PC-9 (cell line): ENCODE data around the gene GYPB.
"Not testable (repeated sequence)": the region's sequence is repeated elsewhere in the genome, so short reads cannot be mapped to it uniquely, and the experiment has no call there.

Experiments
- EZH2 ChIP-seq: fragments of 200-600 bp; sonication (generic); IDR thresholded peaks from 2 replicates; pipeline ENCODE4 v1.8.0; 2017; ENCODE audit warnings: antibody characterized with exemption, low read depth
- TF ChIP-seq, protein P1 (sequence below): fragments of 200-600 bp; sonication (generic); conservative IDR thresholded peaks from 2 replicates; pipeline ENCODE4 v1.6.1; 2017; ENCODE audit warnings: mixed run types, antibody characterized with exemption, mild to moderate bottlenecking, moderate library complexity

DNA sequence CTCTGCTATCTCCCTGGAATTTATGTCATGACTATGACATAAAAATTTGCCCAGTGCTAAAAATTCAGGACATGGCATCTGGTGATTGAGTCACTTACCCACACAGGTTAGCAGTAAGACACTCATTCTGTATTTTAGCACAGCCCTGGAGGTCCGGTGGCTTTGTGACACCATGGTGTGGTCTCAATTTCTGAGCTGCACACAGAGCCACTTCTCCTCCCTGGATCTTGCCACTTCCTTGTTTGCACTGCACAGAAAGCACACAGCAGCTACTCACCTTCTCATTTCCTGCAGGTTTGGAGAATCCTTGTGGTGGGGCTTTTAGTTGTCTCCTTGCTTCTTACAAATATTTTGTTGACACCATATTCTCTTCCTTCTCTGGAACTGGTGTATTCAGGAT is 69.0 kb downstream of the GYPB start:
- TF ChIP-seq, protein P1, sequence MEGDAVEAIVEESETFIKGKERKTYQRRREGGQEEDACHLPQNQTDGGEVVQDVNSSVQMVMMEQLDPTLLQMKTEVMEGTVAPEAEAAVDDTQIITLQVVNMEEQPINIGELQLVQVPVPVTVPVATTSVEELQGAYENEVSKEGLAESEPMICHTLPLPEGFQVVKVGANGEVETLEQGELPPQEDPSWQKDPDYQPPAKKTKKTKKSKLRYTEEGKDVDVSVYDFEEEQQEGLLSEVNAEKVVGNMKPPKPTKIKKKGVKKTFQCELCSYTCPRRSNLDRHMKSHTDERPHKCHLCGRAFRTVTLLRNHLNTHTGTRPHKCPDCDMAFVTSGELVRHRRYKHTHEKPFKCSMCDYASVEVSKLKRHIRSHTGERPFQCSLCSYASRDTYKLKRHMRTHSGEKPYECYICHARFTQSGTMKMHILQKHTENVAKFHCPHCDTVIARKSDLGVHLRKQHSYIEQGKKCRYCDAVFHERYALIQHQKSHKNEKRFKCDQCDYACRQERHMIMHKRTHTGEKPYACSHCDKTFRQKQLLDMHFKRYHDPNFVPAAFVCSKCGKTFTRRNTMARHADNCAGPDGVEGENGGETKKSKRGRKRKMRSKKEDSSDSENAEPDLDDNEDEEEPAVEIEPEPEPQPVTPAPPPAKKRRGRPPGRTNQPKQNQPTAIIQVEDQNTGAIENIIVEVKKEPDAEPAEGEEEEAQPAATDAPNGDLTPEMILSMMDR, result not testable (repeated sequence)
- TF ChIP-seq EZH2, result not testable (repeated sequence)
